Fibroblast of lung (primary cell): ENCODE data around the gene SORBS1. TPM values are rescaled to one million over a fixed set of nuclear protein-coding genes. Genes with fewer than 3 reads are reported as not detected.

Experiments used
- DNase-seq, 2 donors: peaks; one replicate each; pipeline versions ENCODE4 v3.0.0 to v3.0.0-alpha.2; 2010; ENCODE audit warnings: low read depth in 2 of 2
- H2AFZ ChIP-seq: 2 replicates; pipeline ENCODE4 v1.5.1; 2012; ENCODE audit warnings: low read length, control low read depth, inconsistent platforms
- H3K27ac ChIP-seq: 2 replicates; pipeline ENCODE4 v1.5.1; 2011; ENCODE audit warnings: low read length, control low read depth; ENCODE audit not compliant: insufficient read depth
- H3K27me3 ChIP-seq: 2 replicates; pipeline ENCODE4 v1.5.1; 2011; ENCODE audit warnings: mild to moderate bottlenecking, low read length; ENCODE audit not compliant: control insufficient read depth, insufficient read depth
- H3K36me3 ChIP-seq: 2 replicates; pipeline ENCODE4 v1.5.1; 2011; ENCODE audit warnings: low read length; ENCODE audit not compliant: control insufficient read depth, insufficient read depth
- H3K4me1 ChIP-seq: 2 replicates; pipeline ENCODE4 v1.5.1; 2011; ENCODE audit warnings: low read length; ENCODE audit not compliant: control insufficient read depth, insufficient read depth; ENCODE audit errors: extremely low read depth
- H3K4me2 ChIP-seq: 2 replicates; pipeline ENCODE4 v1.5.1; 2011; ENCODE audit warnings: low read length, control low read depth; ENCODE audit not compliant: insufficient read depth; ENCODE audit errors: extremely low read depth
- H3K4me3 ChIP-seq, 4 experiments: fragments of 200-600 bp in 1 of 4; sonication (generic) in 1 of 4; replicated peaks in 1 of 4; 2 replicates each; pipeline ENCODE4 v1.5.1; 2011 to 2016; ENCODE audit warnings: low read length in 4 of 4, low read depth in 3 of 4, mild to moderate bottlenecking in 3 of 4, control low read depth in 2 of 4, inconsistent platforms in 1 of 4, mixed read lengths in 1 of 4; ENCODE audit not compliant: insufficient read depth in 1 of 4; ENCODE audit errors: control extremely low read depth in 1 of 4
- H3K79me2 ChIP-seq: 2 replicates; pipeline ENCODE4 v1.5.1; 2012; ENCODE audit warnings: mild to moderate bottlenecking, low read length, inconsistent platforms; ENCODE audit not compliant: control insufficient read depth, insufficient read depth
- H3K9ac ChIP-seq: 2 replicates; pipeline ENCODE4 v1.5.1; 2011; ENCODE audit warnings: mild to moderate bottlenecking, low read length, control low read depth; ENCODE audit not compliant: insufficient read depth
- H3K9me3 ChIP-seq: 2 replicates; pipeline ENCODE4 v1.5.1; 2012; ENCODE audit warnings: low read depth, low read length; ENCODE audit not compliant: control insufficient read depth, insufficient read depth
- H4K20me1 ChIP-seq: 2 replicates; pipeline ENCODE4 v1.5.1; 2011; ENCODE audit warnings: low read length; ENCODE audit not compliant: control insufficient read depth, insufficient read depth; ENCODE audit errors: extremely low read depth
- CTCF ChIP-seq, 2 donors: IDR thresholded peaks in 1 of 2; conservative IDR thresholded peaks in 1 of 2; 1 replicate in 1 of 2; 2 replicates in 1 of 2; pipeline ENCODE4 v1.5.1; 2011 to 2012; ENCODE audit warnings: low read length in 2 of 2, control low read depth in 1 of 2, inconsistent platforms in 1 of 2, low read depth in 1 of 2, mild to moderate bottlenecking in 1 of 2
- EZH2 ChIP-seq: IDR thresholded peaks from 2 replicates; pipeline ENCODE4 v1.5.1; 2012; ENCODE audit warnings: low read length, control low read depth, mild to moderate bottlenecking; ENCODE audit errors: missing control alignments
- polyA plus RNA-seq, 2 donors: library from polyadenylated mRNA; depleted of rRNA in 1 of 2; stranded (reverse) in 1 of 2; unstranded in 1 of 2; fragments of >200 nt; gene quantifications; 2 replicates each; pipeline ENCODE4 v1.2.1, GENCODE V29; 2011 to 2012; ENCODE audit warnings: missing spikeins in 1 of 2
- total RNA-seq: library from RNA; depleted of rRNA; stranded (reverse); fragments of >200 nt; gene quantifications from 2 replicates; pipeline ENCODE4 v1.2.1, GENCODE V29; 2014

The SORBS1 gene
- total and polyA plus RNA-seq, 2 donors (not counting 1 experiment from before 2014, with no cell fraction given) = 0.33 to 0.50 TPM

GRCh38 chr10:95480102-95480900 is 80.9 kb downstream of the SORBS1 start:
- H3K4me3 ChIP-seq = no peak overlapping the region
- H2AFZ ChIP-seq = no peak overlapping the region
- H3K36me3 ChIP-seq = no peaks in the 10 kb centered on the region
- no peak overlapping the region for H3K27ac ChIP-seq
- no peak overlapping the region for H3K9ac ChIP-seq
- no peak for DNase-seq
- H3K4me1 ChIP-seq = no peaks in the 10 kb centered on the region
- H3K4me2 ChIP-seq = no peak overlapping the region
- H3K27me3 ChIP-seq = no peaks in the 10 kb centered on the region
- H3K79me2 ChIP-seq = no peaks in the 10 kb centered on the region
- H3K9me3 ChIP-seq = no peaks in the 10 kb centered on the region
- TF ChIP-seq CTCF (conservative IDR thresholded peaks at IDR 0.05 in 1 of 2, IDR thresholded peaks at IDR 0.05 in 1 of 2; ENCODE audit: low read depth in 1 of 2, low read length in 2 of 2) (no peak), EZH2 (no peak)
- H4K20me1 ChIP-seq = no peaks in the 10 kb centered on the region

GRCh38 chr10:95478935-95479334 is 82.2 kb downstream of the SORBS1 start:
- Histone ChIP-seq H3K79me2 (no peaks in the 10 kb centered on the region), H3K9me3 (no peaks in the 10 kb centered on the region), H3K36me3 (no peaks in the 10 kb centered on the region), H3K4me1 (no peaks in the 10 kb centered on the region), H3K4me3 (no peak overlapping the region), H3K9ac (no peak overlapping the region), H3K27ac (no peak overlapping the region), H2AFZ (no peak overlapping the region), H4K20me1 (no peaks in the 10 kb centered on the region), H3K27me3 (no peaks in the 10 kb centered on the region), H3K4me2 (no peak overlapping the region)
- no peak for DNase-seq
- TF ChIP-seq EZH2 (no peak), CTCF (conservative IDR thresholded peaks at IDR 0.05 in 1 of 2, IDR thresholded peaks at IDR 0.05 in 1 of 2; ENCODE audit: low read depth in 1 of 2, low read length in 2 of 2) (no peak)

GRCh38 chr10:95478185-95478584 is 83.0 kb downstream of the SORBS1 start:
- no peaks in the 10 kb centered on the region for H3K36me3 ChIP-seq
- no peak overlapping the region for H3K4me2 ChIP-seq
- no peaks in the 10 kb centered on the region for H3K4me1 ChIP-seq
- H4K20me1 ChIP-seq = no peaks in the 10 kb centered on the region
- no peak for DNase-seq
- no peak overlapping the region for H2AFZ ChIP-seq
- H3K27ac ChIP-seq = no peak overlapping the region
- TF ChIP-seq CTCF (conservative IDR thresholded peaks at IDR 0.05 in 1 of 2, IDR thresholded peaks at IDR 0.05 in 1 of 2; ENCODE audit: low read depth in 1 of 2, low read length in 2 of 2) (no peak), EZH2 (no peak)
- H3K79me2 ChIP-seq = no peaks in the 10 kb centered on the region
- no peaks in the 10 kb centered on the region for H3K9me3 ChIP-seq
- H3K4me3 ChIP-seq = no peak overlapping the region
- H3K9ac ChIP-seq = no peak overlapping the region
- H3K27me3 ChIP-seq = no peaks in the 10 kb centered on the region
